ENCODE results near the gene PELI2. TPM values are rescaled to one million over a fixed set of nuclear protein-coding genes. Genes with fewer than 3 reads are reported as not detected.

Gene PELI2
- total and polyA plus RNA-seq, 8 donors, result 10.3 to 15.0 (median 11.6) TPM

DNA sequence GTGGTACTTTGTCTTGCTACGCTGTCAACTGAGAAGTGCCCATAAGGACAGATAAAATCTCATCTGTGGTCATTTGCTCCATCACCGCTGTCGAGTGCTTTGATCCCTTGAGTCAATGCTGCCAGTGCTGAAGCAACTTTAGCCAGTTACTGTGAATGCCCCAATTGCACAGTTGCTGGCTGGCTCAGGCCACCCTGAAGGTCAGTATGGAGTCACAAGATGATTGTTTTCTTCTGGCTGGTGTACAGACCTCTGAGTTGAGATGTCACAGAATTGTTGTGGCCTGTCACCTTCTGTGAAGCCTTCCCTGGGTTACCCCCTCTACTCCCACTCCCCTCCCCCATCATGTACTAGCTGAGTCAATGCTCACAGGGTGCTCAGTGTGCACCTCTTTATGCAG is 92.9 kb downstream of the PELI2 start:
- no peak for ATAC-seq
- Histone ChIP-seq H3K36me3 (no peaks in the 10 kb centered on the region), H3K4me1 (peaks cover under 1 to 23% of the 10 kb centered on the region in 2 donors), H3K4me3 (no peak overlapping the region), H3K27me3 (no peaks in the 10 kb centered on the region), H3K27ac (no peak overlapping the region), H3K9me3 (no peaks in the 10 kb centered on the region)
- TF ChIP-seq, protein P1, sequence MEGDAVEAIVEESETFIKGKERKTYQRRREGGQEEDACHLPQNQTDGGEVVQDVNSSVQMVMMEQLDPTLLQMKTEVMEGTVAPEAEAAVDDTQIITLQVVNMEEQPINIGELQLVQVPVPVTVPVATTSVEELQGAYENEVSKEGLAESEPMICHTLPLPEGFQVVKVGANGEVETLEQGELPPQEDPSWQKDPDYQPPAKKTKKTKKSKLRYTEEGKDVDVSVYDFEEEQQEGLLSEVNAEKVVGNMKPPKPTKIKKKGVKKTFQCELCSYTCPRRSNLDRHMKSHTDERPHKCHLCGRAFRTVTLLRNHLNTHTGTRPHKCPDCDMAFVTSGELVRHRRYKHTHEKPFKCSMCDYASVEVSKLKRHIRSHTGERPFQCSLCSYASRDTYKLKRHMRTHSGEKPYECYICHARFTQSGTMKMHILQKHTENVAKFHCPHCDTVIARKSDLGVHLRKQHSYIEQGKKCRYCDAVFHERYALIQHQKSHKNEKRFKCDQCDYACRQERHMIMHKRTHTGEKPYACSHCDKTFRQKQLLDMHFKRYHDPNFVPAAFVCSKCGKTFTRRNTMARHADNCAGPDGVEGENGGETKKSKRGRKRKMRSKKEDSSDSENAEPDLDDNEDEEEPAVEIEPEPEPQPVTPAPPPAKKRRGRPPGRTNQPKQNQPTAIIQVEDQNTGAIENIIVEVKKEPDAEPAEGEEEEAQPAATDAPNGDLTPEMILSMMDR (IDR thresholded peaks at IDR 0.05), result no peak
- intact Hi-C loops (cut with DNase I), result no loop called here
- DNase-seq, result no peak

DNA sequence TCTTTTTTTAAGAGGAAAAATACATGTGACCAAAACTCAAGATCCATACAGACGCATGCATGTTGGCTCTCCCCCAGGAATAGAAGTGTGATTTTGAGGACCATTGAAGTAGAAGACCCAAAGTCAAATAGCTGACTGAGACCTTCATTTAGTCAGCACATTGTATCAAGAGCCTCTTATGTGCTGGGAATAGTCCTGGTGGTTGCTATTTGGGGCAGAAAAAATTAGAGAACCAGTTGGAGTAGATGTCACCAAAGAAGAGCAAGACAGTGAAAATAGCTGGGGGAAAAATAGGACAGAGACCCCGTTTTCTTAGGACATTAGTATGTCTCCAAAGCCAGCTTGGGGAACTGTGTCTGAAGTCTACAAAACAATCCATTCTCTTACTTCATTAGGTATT is 93.6 kb downstream of the PELI2 start:
- Histone ChIP-seq H3K36me3 (no peaks in the 10 kb centered on the region), H3K4me1 (peaks cover 0 to 23% of the 10 kb centered on the region in 2 donors), H3K27ac (no peak overlapping the region), H3K4me3 (no peak overlapping the region), H3K9me3 (no peaks in the 10 kb centered on the region), H3K27me3 (no peaks in the 10 kb centered on the region)
- DNase-seq, result no peak
- TF ChIP-seq, protein P1 (IDR thresholded peaks at IDR 0.05), result no peak
- intact Hi-C loops (cut with DNase I), result no loop called here
- no peak for ATAC-seq

DNA sequence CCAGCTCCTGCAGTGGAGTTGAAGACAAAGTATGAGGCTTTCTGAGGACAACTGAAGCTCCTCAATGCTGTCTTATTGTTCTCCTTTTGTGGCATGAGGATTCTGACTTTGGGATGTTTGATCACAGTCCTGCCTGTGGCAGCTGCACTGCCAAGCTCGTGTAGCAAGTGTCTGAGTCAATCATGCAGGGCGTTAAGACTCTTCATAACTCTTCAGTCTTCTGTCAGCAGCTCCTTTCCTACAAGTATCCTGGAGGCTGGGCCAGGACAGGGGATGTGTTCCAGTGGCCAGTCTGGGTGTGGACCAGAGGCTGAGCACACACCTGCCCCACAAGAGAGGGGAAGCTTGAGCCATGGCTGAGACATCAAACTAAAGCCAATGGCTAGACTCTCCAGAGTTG is 94.3 kb downstream of the PELI2 start:
- peak; percentile 78 for ATAC-seq
- Histone ChIP-seq H3K4me1 (peaks cover 5 to 27% of the 10 kb centered on the region in 2 donors), H3K27me3 (no peaks in the 10 kb centered on the region)

DNA sequence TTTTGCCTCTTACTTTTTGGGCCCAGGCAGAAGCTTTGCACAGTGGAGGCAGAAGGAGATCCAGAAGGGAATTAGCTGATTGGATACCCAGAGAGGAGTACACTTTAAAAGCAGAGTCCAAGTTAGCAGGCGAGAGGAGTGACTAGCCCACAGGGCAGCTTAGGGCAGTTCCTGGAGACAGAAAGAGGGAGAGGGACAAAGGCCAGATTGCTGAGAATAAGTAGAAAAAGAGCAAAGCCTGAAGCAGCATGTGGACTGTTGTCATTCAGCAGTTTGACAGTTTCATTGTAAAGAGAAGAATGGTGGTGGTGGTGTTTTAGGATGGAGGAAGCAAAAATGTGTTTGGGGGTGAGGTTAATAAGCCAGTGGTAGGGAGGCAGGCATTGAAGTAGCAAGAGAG is 95.1 kb downstream of the PELI2 start:
- ATAC-seq (no peak), DNase-seq (no peak)
- intact Hi-C loops (cut with DNase I), result no loop called here
- H3K4me3 ChIP-seq, result no peak overlapping the region
- no peaks in the 10 kb centered on the region for H3K9me3 ChIP-seq
- TF ChIP-seq, protein P1 (IDR thresholded peaks at IDR 0.05), result no peak
- H3K4me1 ChIP-seq, result peaks cover 5 to 25% of the 10 kb centered on the region in 2 donors
- H3K27ac ChIP-seq, result no peak overlapping the region
- no peaks in the 10 kb centered on the region for H3K36me3 ChIP-seq
- H3K27me3 ChIP-seq, result no peaks in the 10 kb centered on the region

More for the DNA sequence above, 94.3 kb downstream of the PELI2 start:
- Histone ChIP-seq H3K9me3 (no peaks in the 10 kb centered on the region), H3K27ac (no peak overlapping the region), H3K36me3 (no peaks in the 10 kb centered on the region), H3K4me3 (no peak overlapping the region)
- no peak for DNase-seq
- intact Hi-C loops (cut with DNase I), result no loop called here
- TF ChIP-seq, protein P1 (IDR thresholded peaks at IDR 0.05), result no peak

DNA sequence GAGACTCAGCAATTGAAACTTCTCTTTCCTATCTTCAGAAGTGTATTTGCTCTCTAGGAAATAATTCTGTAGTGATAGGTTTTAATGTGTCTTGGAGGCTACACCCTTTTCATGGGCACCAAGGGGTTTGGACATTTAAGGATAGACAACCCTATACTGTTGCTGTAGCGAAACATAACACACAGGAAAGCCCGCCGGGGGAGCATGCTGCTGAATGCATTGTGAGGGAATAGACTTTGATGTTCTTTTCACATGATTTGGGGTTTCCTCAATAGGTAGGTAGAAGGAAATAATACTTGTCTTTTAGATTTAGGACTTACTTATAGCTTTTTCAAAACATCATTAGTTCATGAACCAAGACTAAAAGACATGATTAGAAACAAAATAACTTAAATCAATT is 97.0 kb downstream of the PELI2 start:
- no peaks in the 10 kb centered on the region for H3K36me3 ChIP-seq
- no peaks in the 10 kb centered on the region for H3K27me3 ChIP-seq
- TF ChIP-seq, protein P1 (IDR thresholded peaks at IDR 0.05), result no peak
- H3K4me1 ChIP-seq, result peaks cover 6 to 22% of the 10 kb centered on the region in 2 donors
- intact Hi-C loops (cut with DNase I), result no loop called here
- ATAC-seq (no peak), DNase-seq (no peak)
- no peaks in the 10 kb centered on the region for H3K9me3 ChIP-seq
- no peak overlapping the region for H3K4me3 ChIP-seq
- H3K27ac ChIP-seq, result no peak overlapping the region
